H1 (cell line): ENCODE measurements around the gene PGM2.

Experiments
- EP300 ChIP-seq, 2 experiments: IDR thresholded peaks; 1 replicate in 1 of 2; 2 replicates in 1 of 2; pipeline ENCODE4 v1.6.1; 2011 to 2012; ENCODE audit warnings: low read depth in 2 of 2, low read length in 2 of 2, mild to moderate bottlenecking in 2 of 2, borderline replicate concordance in 1 of 2, inconsistent platforms in 1 of 2, moderate library complexity in 1 of 2
- EZH2 ChIP-seq: fragments of 200-600 bp; sonication (generic); IDR thresholded peaks from 2 replicates; pipeline ENCODE4 v1.7.1; 2012; ENCODE audit warnings: low read depth, mild to moderate bottlenecking, moderate library complexity, low read length, inconsistent platforms; ENCODE audit not compliant: severe bottlenecking
- FOSL1 ChIP-seq: IDR thresholded peaks from 2 replicates; pipeline ENCODE4 v1.6.1; 2011; ENCODE audit warnings: mild to moderate bottlenecking, low read depth, low read length, moderate library complexity; ENCODE audit not compliant: insufficient read depth
- HDAC2 ChIP-seq, 2 experiments: fragments of 300-600 bp in 1 of 2; sonication (generic) in 1 of 2; IDR thresholded peaks; 2 replicates each; pipeline ENCODE4 v1.6.1; 2011 to 2012; ENCODE audit warnings: low read depth in 2 of 2, low read length in 2 of 2, mild to moderate bottlenecking in 2 of 2, moderate library complexity in 2 of 2, borderline replicate concordance in 1 of 2, inconsistent platforms in 1 of 2
- POLR2A ChIP-seq, 2 experiments: IDR thresholded peaks; 1 replicate in 1 of 2; 2 replicates in 1 of 2; pipeline ENCODE4 v1.6.1; 2011; ENCODE audit warnings: low read depth in 2 of 2, low read length in 2 of 2, mild to moderate bottlenecking in 2 of 2; ENCODE audit errors: control extremely low read depth in 1 of 2
- POLR2AphosphoS5 ChIP-seq: IDR thresholded peaks from 2 replicates; pipeline ENCODE4 v1.6.1; 2011; ENCODE audit warnings: low read depth, low read length
- RAD21 ChIP-seq, 2 experiments: IDR thresholded peaks in 1 of 2; conservative IDR thresholded peaks in 1 of 2; 2 replicates each; pipeline ENCODE4 v1.6.1; 2011; ENCODE audit warnings: low read depth in 2 of 2, low read length in 2 of 2, improper control_type of control experiment in 1 of 2, inconsistent platforms in 1 of 2, mild to moderate bottlenecking in 1 of 2, moderate library complexity in 1 of 2
- SP1 ChIP-seq: IDR thresholded peaks from 2 replicates; pipeline ENCODE4 v1.6.1; 2011; ENCODE audit warnings: low read depth, low read length
- TF ChIP-seq, protein P1 (sequence below), 3 experiments: IDR thresholded peaks; 1 replicate in 2 of 3; 2 replicates in 1 of 3; pipeline versions ENCODE4 v1.5.1 to v1.6.1; 2011; ENCODE audit warnings: low read length in 3 of 3, mild to moderate bottlenecking in 3 of 3, inconsistent platforms in 2 of 3, low read depth in 1 of 3, moderate library complexity in 1 of 3; ENCODE audit not compliant: insufficient read depth in 1 of 3; ENCODE audit errors: control extremely low read depth in 1 of 3
- TF ChIP-seq, protein P2 (sequence below): IDR thresholded peaks from 2 replicates; pipeline ENCODE4 v1.6.1; 2011; ENCODE audit warnings: low read length, improper control_type of control experiment
- TF ChIP-seq, protein P3 (sequence below): IDR thresholded peaks from 2 replicates; pipeline ENCODE4 v1.6.1; 2012; ENCODE audit warnings: low read length, inconsistent platforms

DNA sequence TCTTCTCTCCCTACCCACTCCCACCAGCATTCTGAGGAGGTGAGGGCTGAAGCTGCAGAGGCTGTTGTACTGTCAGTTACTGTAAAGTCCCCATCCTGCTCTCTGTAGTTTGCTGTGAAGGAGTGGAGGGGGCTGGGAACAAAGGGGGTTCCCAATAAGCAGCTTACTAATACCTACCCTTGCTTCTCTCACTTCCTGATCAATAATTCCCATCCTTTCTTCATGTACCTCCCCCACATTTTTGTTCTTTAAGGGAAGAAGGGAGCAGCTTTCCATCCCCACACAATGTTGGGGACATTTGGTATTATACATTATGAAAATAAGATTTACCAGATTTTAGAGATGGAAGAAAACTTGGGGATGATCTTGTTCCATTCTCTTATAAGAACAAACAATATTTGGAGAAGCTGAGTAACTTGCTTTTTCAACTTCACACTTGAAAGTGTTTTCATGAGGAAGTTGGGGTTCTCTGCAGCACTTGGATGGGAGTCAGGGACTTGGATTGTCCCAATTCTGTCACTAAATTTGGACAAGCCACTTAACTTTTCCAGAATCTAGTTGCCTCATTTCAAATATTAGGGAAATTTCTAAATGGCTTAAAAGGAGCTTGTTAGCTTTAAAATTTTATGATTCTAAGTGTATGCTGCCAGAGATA, 69.8 kb downstream of the PGM2 start:
- TF ChIP-seq, protein P1, sequence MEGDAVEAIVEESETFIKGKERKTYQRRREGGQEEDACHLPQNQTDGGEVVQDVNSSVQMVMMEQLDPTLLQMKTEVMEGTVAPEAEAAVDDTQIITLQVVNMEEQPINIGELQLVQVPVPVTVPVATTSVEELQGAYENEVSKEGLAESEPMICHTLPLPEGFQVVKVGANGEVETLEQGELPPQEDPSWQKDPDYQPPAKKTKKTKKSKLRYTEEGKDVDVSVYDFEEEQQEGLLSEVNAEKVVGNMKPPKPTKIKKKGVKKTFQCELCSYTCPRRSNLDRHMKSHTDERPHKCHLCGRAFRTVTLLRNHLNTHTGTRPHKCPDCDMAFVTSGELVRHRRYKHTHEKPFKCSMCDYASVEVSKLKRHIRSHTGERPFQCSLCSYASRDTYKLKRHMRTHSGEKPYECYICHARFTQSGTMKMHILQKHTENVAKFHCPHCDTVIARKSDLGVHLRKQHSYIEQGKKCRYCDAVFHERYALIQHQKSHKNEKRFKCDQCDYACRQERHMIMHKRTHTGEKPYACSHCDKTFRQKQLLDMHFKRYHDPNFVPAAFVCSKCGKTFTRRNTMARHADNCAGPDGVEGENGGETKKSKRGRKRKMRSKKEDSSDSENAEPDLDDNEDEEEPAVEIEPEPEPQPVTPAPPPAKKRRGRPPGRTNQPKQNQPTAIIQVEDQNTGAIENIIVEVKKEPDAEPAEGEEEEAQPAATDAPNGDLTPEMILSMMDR (IDR thresholded peaks at IDR 0.05; ENCODE audit: control extremely low read depth in 1 of 3, insufficient read depth in 1 of 3, low read depth in 1 of 3, low read length in 3 of 3), result no peak
- TF ChIP-seq SP1 (no peak), POLR2AphosphoS5 (no peak), HDAC2 (IDR thresholded peaks at IDR 0.05; ENCODE audit: borderline replicate concordance in 1 of 2, low read depth in 2 of 2, low read length in 2 of 2) (no peak), RAD21 (IDR thresholded peaks at IDR 0.05 in 1 of 2, conservative IDR thresholded peaks at IDR 0.05 in 1 of 2; ENCODE audit: low read depth in 2 of 2, low read length in 2 of 2) (no peak), POLR2A (IDR thresholded peaks at IDR 0.05; ENCODE audit: control extremely low read depth in 1 of 2, low read depth in 2 of 2, low read length in 2 of 2) (no peak), FOSL1 (no peak), EZH2 (no peak), EP300 (IDR thresholded peaks at IDR 0.05; ENCODE audit: borderline replicate concordance in 1 of 2, low read depth in 2 of 2, low read length in 2 of 2) (no peak)
- TF ChIP-seq, protein P2, sequence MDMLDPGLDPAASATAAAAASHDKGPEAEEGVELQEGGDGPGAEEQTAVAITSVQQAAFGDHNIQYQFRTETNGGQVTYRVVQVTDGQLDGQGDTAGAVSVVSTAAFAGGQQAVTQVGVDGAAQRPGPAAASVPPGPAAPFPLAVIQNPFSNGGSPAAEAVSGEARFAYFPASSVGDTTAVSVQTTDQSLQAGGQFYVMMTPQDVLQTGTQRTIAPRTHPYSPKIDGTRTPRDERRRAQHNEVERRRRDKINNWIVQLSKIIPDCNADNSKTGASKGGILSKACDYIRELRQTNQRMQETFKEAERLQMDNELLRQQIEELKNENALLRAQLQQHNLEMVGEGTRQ, result no peak
- TF ChIP-seq, protein P3, sequence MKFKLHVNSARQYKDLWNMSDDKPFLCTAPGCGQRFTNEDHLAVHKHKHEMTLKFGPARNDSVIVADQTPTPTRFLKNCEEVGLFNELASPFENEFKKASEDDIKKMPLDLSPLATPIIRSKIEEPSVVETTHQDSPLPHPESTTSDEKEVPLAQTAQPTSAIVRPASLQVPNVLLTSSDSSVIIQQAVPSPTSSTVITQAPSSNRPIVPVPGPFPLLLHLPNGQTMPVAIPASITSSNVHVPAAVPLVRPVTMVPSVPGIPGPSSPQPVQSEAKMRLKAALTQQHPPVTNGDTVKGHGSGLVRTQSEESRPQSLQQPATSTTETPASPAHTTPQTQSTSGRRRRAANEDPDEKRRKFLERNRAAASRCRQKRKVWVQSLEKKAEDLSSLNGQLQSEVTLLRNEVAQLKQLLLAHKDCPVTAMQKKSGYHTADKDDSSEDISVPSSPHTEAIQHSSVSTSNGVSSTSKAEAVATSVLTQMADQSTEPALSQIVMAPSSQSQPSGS, result no peak
